ENCODE data around the gene NACC2. TPM values are rescaled to one million over a fixed set of nuclear protein-coding genes. Genes with fewer than 3 reads are reported as not detected.

NACC2 gene
- total RNA-seq, 1 donor from 2014 or later, result 9.6 TPM

- H3K4me3 Mint-ChIP-seq (ENCODE audit: unreplicated experiment), result no peak overlapping the region
- H3K4me1 Mint-ChIP-seq (ENCODE audit: unreplicated experiment), result no peaks in the 10 kb centered on the region
- no peak for DNase-seq (ENCODE audit: low spot score)
These were observed 20.7 kb upstream of the NACC2 start for GRCh38 chr9:136115641-136116359.

DNA sequence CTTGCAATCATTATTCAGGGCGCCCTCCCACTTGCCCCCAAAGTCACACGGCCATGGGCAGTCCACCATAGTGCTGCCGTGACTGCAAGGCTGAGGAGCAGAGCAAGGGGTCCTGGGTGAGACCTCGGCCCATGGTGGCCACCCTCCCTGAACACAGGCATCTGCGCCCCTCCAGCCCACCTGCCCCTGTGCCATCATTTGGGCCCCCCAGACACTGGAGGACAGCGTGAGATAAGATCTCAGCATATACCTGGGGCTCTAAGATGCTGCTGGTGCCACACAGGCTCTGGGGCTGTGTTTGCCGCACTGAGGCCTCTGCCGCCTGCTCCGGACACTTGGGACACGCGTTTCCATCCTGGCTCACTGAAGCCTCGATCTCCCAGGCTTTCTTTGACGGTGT is 20.1 kb upstream of the NACC2 start:
- Mint-ChIP-seq H3K27ac (ENCODE audit: unreplicated experiment) (no peak overlapping the region), H3K9me3 (ENCODE audit: unreplicated experiment) (no peaks in the 10 kb centered on the region), H3K36me3 (ENCODE audit: low read depth, unreplicated experiment) (no peaks in the 10 kb centered on the region), H3K4me1 (ENCODE audit: unreplicated experiment) (no peaks in the 10 kb centered on the region), H3K27me3 (ENCODE audit: unreplicated experiment) (peaks cover 2% of the 10 kb centered on the region), H3K4me3 (ENCODE audit: unreplicated experiment) (no peak overlapping the region)
- DNase-seq (ENCODE audit: low spot score), result no peak
- no peak for TF ChIP-seq CTCF (IDR thresholded peaks at IDR 0.05; ENCODE audit: unreplicated experiment)

More at GRCh38 chr9:136115641-136116359, 20.7 kb upstream of the NACC2 start:
- no peaks in the 10 kb centered on the region for H3K36me3 Mint-ChIP-seq (ENCODE audit: low read depth, unreplicated experiment)
- peaks cover 2% of the 10 kb centered on the region for H3K27me3 Mint-ChIP-seq (ENCODE audit: unreplicated experiment)
- no peak for TF ChIP-seq CTCF (IDR thresholded peaks at IDR 0.05; ENCODE audit: unreplicated experiment)
- no peaks in the 10 kb centered on the region for H3K9me3 Mint-ChIP-seq (ENCODE audit: unreplicated experiment)
- no peak overlapping the region for H3K27ac Mint-ChIP-seq (ENCODE audit: unreplicated experiment)

DNA sequence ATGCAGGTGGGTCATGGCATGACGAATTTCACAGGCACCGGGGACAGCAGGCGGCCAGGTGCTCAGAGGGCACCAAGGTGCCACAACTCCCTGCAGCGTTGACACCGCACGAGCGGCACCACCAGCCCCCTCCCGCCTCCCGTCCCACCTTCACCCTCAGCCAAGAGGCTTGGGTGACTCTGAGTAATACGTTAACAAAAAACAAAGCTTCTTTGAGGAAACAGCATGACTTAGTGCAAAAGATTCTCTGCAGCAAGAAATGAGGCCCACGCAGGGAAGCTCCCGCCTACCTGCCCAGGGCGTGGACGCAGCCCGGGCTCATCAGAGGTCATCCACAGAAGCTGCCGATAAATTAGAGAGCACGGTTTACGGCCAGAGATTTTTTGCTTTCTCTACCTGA is 19.5 kb upstream of the NACC2 start:
- no peaks in the 10 kb centered on the region for H3K9me3 Mint-ChIP-seq (ENCODE audit: unreplicated experiment)
- no peak overlapping the region for H3K4me3 Mint-ChIP-seq (ENCODE audit: unreplicated experiment)
- H3K36me3 Mint-ChIP-seq (ENCODE audit: low read depth, unreplicated experiment), result no peaks in the 10 kb centered on the region
- H3K27ac Mint-ChIP-seq (ENCODE audit: unreplicated experiment), result no peak overlapping the region
- no peaks in the 10 kb centered on the region for H3K4me1 Mint-ChIP-seq (ENCODE audit: unreplicated experiment)
- no peak for DNase-seq (ENCODE audit: low spot score)
- no peak for TF ChIP-seq CTCF (IDR thresholded peaks at IDR 0.05; ENCODE audit: unreplicated experiment)
- H3K27me3 Mint-ChIP-seq (ENCODE audit: unreplicated experiment), result peaks cover 2% of the 10 kb centered on the region

DNA sequence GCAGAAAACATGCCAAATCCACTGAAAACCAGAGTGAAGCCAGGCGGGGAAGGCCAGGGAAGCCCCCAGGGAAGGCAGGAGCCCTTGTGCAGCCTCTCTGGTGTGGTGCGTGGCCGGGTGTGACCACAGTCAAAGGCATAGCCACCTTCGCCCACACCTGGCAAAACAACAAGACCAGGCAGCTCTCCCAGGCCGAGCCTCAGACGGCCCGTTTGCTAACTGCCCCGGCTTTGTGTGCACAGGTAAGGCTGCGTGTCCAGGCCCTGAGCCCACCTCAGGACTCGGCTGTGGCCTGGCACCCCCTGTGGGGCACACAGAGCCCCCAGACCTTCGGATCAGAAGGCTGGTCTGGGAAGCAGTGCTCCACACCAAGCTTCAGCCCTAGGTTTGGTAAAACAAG is 17.5 kb upstream of the NACC2 start:
- Mint-ChIP-seq H3K4me1 (ENCODE audit: unreplicated experiment) (no peaks in the 10 kb centered on the region), H3K4me3 (ENCODE audit: unreplicated experiment) (no peak overlapping the region), H3K36me3 (ENCODE audit: low read depth, unreplicated experiment) (no peaks in the 10 kb centered on the region), H3K9me3 (ENCODE audit: unreplicated experiment) (no peaks in the 10 kb centered on the region), H3K27me3 (ENCODE audit: unreplicated experiment) (peaks cover 7% of the 10 kb centered on the region), H3K27ac (ENCODE audit: unreplicated experiment) (no peak overlapping the region)
- no peak for DNase-seq (ENCODE audit: low spot score)
- TF ChIP-seq CTCF (IDR thresholded peaks at IDR 0.05; ENCODE audit: unreplicated experiment), result no peak

DNA sequence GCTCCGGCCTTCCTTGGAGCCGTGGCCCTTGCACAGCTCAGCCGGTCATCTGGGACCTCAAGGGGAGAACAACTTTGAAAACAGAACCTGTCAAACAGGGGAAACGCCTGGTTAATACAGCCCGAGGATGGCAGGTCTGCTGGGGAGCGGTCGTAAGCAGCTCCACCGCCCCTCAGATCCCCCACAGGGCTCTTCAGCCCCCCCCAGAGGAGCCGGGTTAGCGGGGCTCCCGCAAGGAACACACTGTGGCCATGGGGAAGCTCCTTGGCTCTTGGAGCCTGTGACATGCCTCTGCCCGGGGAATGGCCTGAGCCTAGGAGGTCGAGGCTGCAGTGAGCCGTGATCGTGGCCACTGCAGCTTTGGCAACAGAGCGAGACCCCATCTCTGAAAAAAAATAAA is 16.8 kb upstream of the NACC2 start:
- Mint-ChIP-seq H3K27ac (ENCODE audit: unreplicated experiment) (no peak overlapping the region), H3K36me3 (ENCODE audit: low read depth, unreplicated experiment) (no peaks in the 10 kb centered on the region)

More for the DNA sequence above, 16.8 kb upstream of the NACC2 start:
- Mint-ChIP-seq H3K27me3 (ENCODE audit: unreplicated experiment) (peaks cover 10% of the 10 kb centered on the region), H3K4me3 (ENCODE audit: unreplicated experiment) (no peak overlapping the region), H3K4me1 (ENCODE audit: unreplicated experiment) (no peaks in the 10 kb centered on the region), H3K9me3 (ENCODE audit: unreplicated experiment) (no peaks in the 10 kb centered on the region)
- TF ChIP-seq CTCF (IDR thresholded peaks at IDR 0.05; ENCODE audit: unreplicated experiment), result no peak
- DNase-seq (ENCODE audit: low spot score), result no peak

All from endothelial cell (in vitro differentiated cells).